Activated T-helper 2 cell treated with anti-CD3 and anti-CD28 coated beads, Interferon-gamma antibody, Interleukin-2, Interleukin-4, amounts not matched to agents 10 μg/mL and 5 μg/mL and 100 μg/mL, durations not matched to agents 14 hours and 24 hours and 36 hours (primary cell): Measurements from ENCODE around the gene PLEKHA7. TPM values are rescaled to one million over a fixed set of nuclear protein-coding genes. Genes with fewer than 3 reads are reported as not detected.
A peak's percentile ranks its signal among the peaks of the same experiment; 100 is the strongest.

ENCODE experiments used
- DNase-seq: peaks from one replicate; pipeline ENCODE4 v3.0.0; 2021; ENCODE audit warnings: low spot score
- H3K27ac Mint-ChIP-seq: one replicate; pipeline ENCODE4 v1.8.0; 2021; ENCODE audit warnings: mixed read lengths
- H3K27me3 Mint-ChIP-seq: one replicate; pipeline ENCODE4 v1.8.0; 2021; ENCODE audit warnings: low read depth, mixed read lengths
- H3K36me3 Mint-ChIP-seq: one replicate; pipeline ENCODE4 v1.8.0; 2021; ENCODE audit warnings: low read depth, mixed read lengths
- H3K4me1 Mint-ChIP-seq: one replicate; pipeline ENCODE4 v1.8.0; 2021; ENCODE audit warnings: low read depth, mixed read lengths
- H3K4me3 Mint-ChIP-seq: one replicate; pipeline ENCODE4 v1.8.0; 2021; ENCODE audit warnings: low read depth, mild to moderate bottlenecking, moderate library complexity, mixed read lengths
- H3K9me3 Mint-ChIP-seq: one replicate; pipeline ENCODE4 v1.8.0; 2021; ENCODE audit warnings: mixed read lengths
- intact Hi-C: fragments of 100-400 bp; cut with micrococcal nuclease; formaldehyde crosslinking; loops from one replicate; pipeline ENCODE4 v1.15.1; 2023
- total RNA-seq: library from RNA; stranded (reverse); gene quantifications from 2 replicates; pipeline ENCODE4 v1.2.3, GENCODE V29; 2022

The PLEKHA7 gene
- total RNA-seq, 1 donor from 2014 or later, result 51.3 TPM

GRCh38 chr11:16792426-16792825 is 221.8 kb downstream of the PLEKHA7 start:
- peaks cover 22% of the 10 kb centered on the region for H3K4me1 Mint-ChIP-seq
- H3K27me3 Mint-ChIP-seq, result no peaks in the 10 kb centered on the region
- peaks cover 25% of the 10 kb centered on the region for H3K36me3 Mint-ChIP-seq
- no peaks in the 10 kb centered on the region for H3K9me3 Mint-ChIP-seq
- no peak overlapping the region for H3K27ac Mint-ChIP-seq
- no peak overlapping the region for H3K4me3 Mint-ChIP-seq
- intact Hi-C loops, result no loop called here
- no peak for DNase-seq

- DNase-seq, result no peak
- Mint-ChIP-seq H3K36me3 (peaks cover 21% of the 10 kb centered on the region), H3K27ac (peak overlapping the region; percentile 69), H3K4me3 (no peak overlapping the region), H3K4me1 (peaks cover 19% of the 10 kb centered on the region), H3K27me3 (no peaks in the 10 kb centered on the region), H3K9me3 (no peaks in the 10 kb centered on the region)
- intact Hi-C loops, result no loop called here
Measured at GRCh38 chr11:16791191-16791961, 222.8 kb downstream of the PLEKHA7 start.

- Mint-ChIP-seq H3K36me3 (peaks cover 18% of the 10 kb centered on the region), H3K9me3 (no peaks in the 10 kb centered on the region), H3K4me1 (peaks cover 19% of the 10 kb centered on the region), H3K27me3 (no peaks in the 10 kb centered on the region), H3K27ac (no peak overlapping the region), H3K4me3 (no peak overlapping the region)
- no peak for DNase-seq
- intact Hi-C loops, result no loop called here
Measured at GRCh38 chr11:16790486-16791190, 223.6 kb downstream of the PLEKHA7 start.

GRCh38 chr11:16789560-16790485 is 224.4 kb downstream of the PLEKHA7 start:
- peaks cover 14% of the 10 kb centered on the region for H3K4me1 Mint-ChIP-seq
- H3K36me3 Mint-ChIP-seq, result peaks cover 13% of the 10 kb centered on the region
- H3K4me3 Mint-ChIP-seq, result no peak overlapping the region
- H3K9me3 Mint-ChIP-seq, result no peaks in the 10 kb centered on the region
- intact Hi-C loops, result loop anchor here (5.0 kb wide), 1 partner anchor 147 kb away; no protein-coding TSS in a partner anchor
- no peak for DNase-seq
- H3K27me3 Mint-ChIP-seq, result no peaks in the 10 kb centered on the region
- H3K27ac Mint-ChIP-seq, result no peak overlapping the region

GRCh38 chr11:16789063-16789420 is 225.2 kb downstream of the PLEKHA7 start:
- intact Hi-C loops, result loop anchor here (5.0 kb wide), 1 partner anchor 148 kb away; no protein-coding TSS in a partner anchor
- Mint-ChIP-seq H3K27me3 (no peaks in the 10 kb centered on the region), H3K9me3 (no peaks in the 10 kb centered on the region), H3K4me3 (no peak overlapping the region), H3K36me3 (peaks cover 7% of the 10 kb centered on the region), H3K4me1 (peaks cover 13% of the 10 kb centered on the region), H3K27ac (no peak overlapping the region)
- no peak for DNase-seq

- intact Hi-C loops, result loop anchor here (5.0 kb wide), 1 partner anchor 149 kb away; no protein-coding TSS in a partner anchor
- H3K27ac Mint-ChIP-seq, result no peak overlapping the region
- no peak overlapping the region for H3K4me3 Mint-ChIP-seq
- peaks cover 13% of the 10 kb centered on the region for H3K4me1 Mint-ChIP-seq
- H3K36me3 Mint-ChIP-seq, result peaks cover 6% of the 10 kb centered on the region
- peak; percentile 32 for DNase-seq
- no peaks in the 10 kb centered on the region for H3K9me3 Mint-ChIP-seq
- H3K27me3 Mint-ChIP-seq, result no peaks in the 10 kb centered on the region
Measured at GRCh38 chr11:16788141-16789062, 225.8 kb downstream of the PLEKHA7 start.

- H3K36me3 Mint-ChIP-seq, result peaks cover 4% of the 10 kb centered on the region
- peaks cover 13% of the 10 kb centered on the region for H3K4me1 Mint-ChIP-seq
- intact Hi-C loops, result loop anchor here (5.0 kb wide), 1 partner anchor 150 kb away; no protein-coding TSS in a partner anchor
- no peak overlapping the region for H3K27ac Mint-ChIP-seq
- DNase-seq, result no peak
- no peaks in the 10 kb centered on the region for H3K27me3 Mint-ChIP-seq
- H3K4me3 Mint-ChIP-seq, result no peak overlapping the region
- no peaks in the 10 kb centered on the region for H3K9me3 Mint-ChIP-seq
Measured at GRCh38 chr11:16787035-16787742, 227.0 kb downstream of the PLEKHA7 start.

- intact Hi-C loops, result loop anchor here (5.0 kb wide), 1 partner anchor 151 kb away; no protein-coding TSS in a partner anchor
- no peaks in the 10 kb centered on the region for H3K27me3 Mint-ChIP-seq
- no peaks in the 10 kb centered on the region for H3K9me3 Mint-ChIP-seq
- peaks cover 4% of the 10 kb centered on the region for H3K4me1 Mint-ChIP-seq
- H3K36me3 Mint-ChIP-seq, result no peaks in the 10 kb centered on the region
- H3K27ac Mint-ChIP-seq, result no peak overlapping the region
- no peak for DNase-seq
- H3K4me3 Mint-ChIP-seq, result no peak overlapping the region
Measured at GRCh38 chr11:16786131-16786530, 228.1 kb downstream of the PLEKHA7 start.

- Mint-ChIP-seq H3K4me3 (no peak overlapping the region), H3K27ac (no peak overlapping the region), H3K4me1 (peaks cover 3% of the 10 kb centered on the region), H3K27me3 (no peaks in the 10 kb centered on the region), H3K9me3 (no peaks in the 10 kb centered on the region), H3K36me3 (no peaks in the 10 kb centered on the region)
- DNase-seq, result peak; percentile 37
- intact Hi-C loops, result loop anchor here (1.0 to 5.0 kb wide), 2 partner anchors 152 to 278 kb away; no protein-coding TSS in a partner anchor
Measured at GRCh38 chr11:16785520-16786128, 228.6 kb downstream of the PLEKHA7 start.

GRCh38 chr11:16784666-16785065 is 229.5 kb downstream of the PLEKHA7 start:
- H3K4me3 Mint-ChIP-seq, result no peak overlapping the region
- no peaks in the 10 kb centered on the region for H3K27me3 Mint-ChIP-seq
- no peak overlapping the region for H3K27ac Mint-ChIP-seq
- H3K4me1 Mint-ChIP-seq, result peaks cover 4% of the 10 kb centered on the region
- H3K36me3 Mint-ChIP-seq, result no peaks in the 10 kb centered on the region
- intact Hi-C loops, result loop anchor here (1.0 to 5.0 kb wide), 2 partner anchors 153 to 279 kb away; no protein-coding TSS in a partner anchor
- no peak for DNase-seq
- H3K9me3 Mint-ChIP-seq, result no peaks in the 10 kb centered on the region

- intact Hi-C loops, result no loop called here
- H3K27ac Mint-ChIP-seq, result no peak overlapping the region
- no peak for DNase-seq
- H3K9me3 Mint-ChIP-seq, result no peaks in the 10 kb centered on the region
- H3K36me3 Mint-ChIP-seq, result no peaks in the 10 kb centered on the region
- peaks cover 6% of the 10 kb centered on the region for H3K4me1 Mint-ChIP-seq
- H3K4me3 Mint-ChIP-seq, result no peak overlapping the region
- H3K27me3 Mint-ChIP-seq, result no peaks in the 10 kb centered on the region
Measured at GRCh38 chr11:16784097-16784496, 230.1 kb downstream of the PLEKHA7 start.
